ENCODE measurements around the gene ARHGEF12.

DNA sequence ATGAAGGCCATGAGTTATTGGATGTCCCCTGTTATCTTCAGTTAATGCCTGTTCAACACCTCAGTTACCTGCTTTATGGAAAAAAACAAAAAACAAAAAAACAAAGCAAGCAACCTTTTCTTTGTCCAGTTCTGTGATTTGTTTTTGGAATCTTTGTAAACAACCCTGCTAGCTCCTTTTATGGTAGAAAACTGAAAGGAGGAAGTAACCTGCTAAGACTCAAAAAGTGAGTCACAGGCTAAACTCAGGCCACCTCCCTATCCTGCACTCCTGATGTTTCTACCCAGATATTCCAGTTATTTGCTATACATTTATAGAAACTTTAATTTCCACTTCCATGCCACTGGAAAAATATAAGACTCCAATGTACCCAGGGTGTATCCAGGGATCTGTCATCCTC lies 31.7 kb upstream of the ARHGEF12 start:
- TF ChIP-seq, protein P1, sequence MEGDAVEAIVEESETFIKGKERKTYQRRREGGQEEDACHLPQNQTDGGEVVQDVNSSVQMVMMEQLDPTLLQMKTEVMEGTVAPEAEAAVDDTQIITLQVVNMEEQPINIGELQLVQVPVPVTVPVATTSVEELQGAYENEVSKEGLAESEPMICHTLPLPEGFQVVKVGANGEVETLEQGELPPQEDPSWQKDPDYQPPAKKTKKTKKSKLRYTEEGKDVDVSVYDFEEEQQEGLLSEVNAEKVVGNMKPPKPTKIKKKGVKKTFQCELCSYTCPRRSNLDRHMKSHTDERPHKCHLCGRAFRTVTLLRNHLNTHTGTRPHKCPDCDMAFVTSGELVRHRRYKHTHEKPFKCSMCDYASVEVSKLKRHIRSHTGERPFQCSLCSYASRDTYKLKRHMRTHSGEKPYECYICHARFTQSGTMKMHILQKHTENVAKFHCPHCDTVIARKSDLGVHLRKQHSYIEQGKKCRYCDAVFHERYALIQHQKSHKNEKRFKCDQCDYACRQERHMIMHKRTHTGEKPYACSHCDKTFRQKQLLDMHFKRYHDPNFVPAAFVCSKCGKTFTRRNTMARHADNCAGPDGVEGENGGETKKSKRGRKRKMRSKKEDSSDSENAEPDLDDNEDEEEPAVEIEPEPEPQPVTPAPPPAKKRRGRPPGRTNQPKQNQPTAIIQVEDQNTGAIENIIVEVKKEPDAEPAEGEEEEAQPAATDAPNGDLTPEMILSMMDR (IDR thresholded peaks at IDR 0.05; ENCODE audit: insufficient read depth, low read depth, low read length) = no peak
- no peak for TF ChIP-seq EZH2 (IDR thresholded peaks at IDR 0.05; ENCODE audit: insufficient read depth, low read length)
